SJCRH30 (cell line): ENCODE data around the gene TOMM40L. TPM values are rescaled to one million over a fixed set of nuclear protein-coding genes. Genes with fewer than 3 reads are reported as not detected.
"Not testable (repeated sequence)": the region's sequence is repeated elsewhere in the genome, so short reads cannot be mapped to it uniquely, and the experiment has no call there.

Source experiments
- DNase-seq, 2 experiments: peaks; one replicate each; pipeline ENCODE4 v3.0.0-alpha.2; 2015 to 2020
- H3K27ac ChIP-seq: fragments of 250-450 bp; sonication (Bioruptor Pico); 2 replicates; pipeline ENCODE4 v1.5.1; 2020; ENCODE audit warnings: mild to moderate bottlenecking, moderate library complexity
- H3K27me3 ChIP-seq: fragments of 250-450 bp; sonication (Bioruptor Pico); 2 replicates; pipeline ENCODE4 v1.5.1; 2020; ENCODE audit warnings: mild to moderate bottlenecking, moderate library complexity
- H3K36me3 ChIP-seq: fragments of 250-450 bp; sonication (Bioruptor Pico); 2 replicates; pipeline ENCODE4 v1.5.1; 2020; ENCODE audit warnings: mild to moderate bottlenecking, moderate library complexity
- H3K4me1 ChIP-seq: fragments of 250-450 bp; sonication (Bioruptor Pico); 2 replicates; pipeline ENCODE4 v1.5.1; 2020; ENCODE audit warnings: mild to moderate bottlenecking, moderate library complexity
- H3K4me3 ChIP-seq: fragments of 250-450 bp; sonication (Bioruptor Pico); 2 replicates; pipeline ENCODE4 v1.5.1; 2020; ENCODE audit warnings: mild to moderate bottlenecking, moderate library complexity
- H3K9me3 ChIP-seq: fragments of 250-450 bp; sonication (Bioruptor Pico); replicated peaks from 2 replicates; pipeline ENCODE4 v1.5.1; 2020; ENCODE audit warnings: mild to moderate bottlenecking, moderate library complexity
- total RNA-seq: library from RNA; depleted of rRNA; stranded (reverse); fragments of >200 nt; shearing (Covaris generic); gene quantifications from 2 replicates; pipeline ENCODE4 v1.2.3, GENCODE V29; 2014

The TOMM40L gene
- total RNA-seq, 1 experiment from 2014 or later = 8.9 TPM

- not testable (repeated sequence) for H3K27me3 ChIP-seq, H3K9me3 ChIP-seq, H3K27ac ChIP-seq, DNase-seq, H3K36me3 ChIP-seq, H3K4me3 ChIP-seq, H3K4me1 ChIP-seq
Observed at GRCh38 chr1:161250100-161250499, 24.2 kb downstream of the TOMM40L start.

GRCh38 chr1:161250829-161251228 is 25.0 kb downstream of the TOMM40L start:
- Histone ChIP-seq H3K9me3 (no peaks in the 10 kb centered on the region), H3K27ac (no peak overlapping the region), H3K4me3 (no peak overlapping the region), H3K27me3 (no peaks in the 10 kb centered on the region), H3K4me1 (no peaks in the 10 kb centered on the region), H3K36me3 (no peaks in the 10 kb centered on the region)
- DNase-seq = no peak

GRCh38 chr1:161251579-161251978 is 25.7 kb downstream of the TOMM40L start:
- Histone ChIP-seq H3K9me3 (no peaks in the 10 kb centered on the region), H3K36me3 (no peaks in the 10 kb centered on the region), H3K27ac (no peak overlapping the region), H3K27me3 (no peaks in the 10 kb centered on the region), H3K4me3 (no peak overlapping the region), H3K4me1 (no peaks in the 10 kb centered on the region)
- DNase-seq = no peak

GRCh38 chr1:161255302-161255701 is 29.4 kb downstream of the TOMM40L start:
- H3K36me3 ChIP-seq, H3K4me3 ChIP-seq, H3K27ac ChIP-seq, H3K27me3 ChIP-seq, H3K4me1 ChIP-seq, H3K9me3 ChIP-seq, DNase-seq: not testable (repeated sequence)

- not testable (repeated sequence) for H3K27me3 ChIP-seq, DNase-seq, H3K9me3 ChIP-seq, H3K27ac ChIP-seq, H3K4me1 ChIP-seq, H3K36me3 ChIP-seq, H3K4me3 ChIP-seq
Observed at GRCh38 chr1:161255955-161256520, 30.2 kb downstream of the TOMM40L start.

GRCh38 chr1:161257109-161257508 is 31.2 kb downstream of the TOMM40L start:
- not testable (repeated sequence) for H3K4me3 ChIP-seq, DNase-seq, H3K27me3 ChIP-seq, H3K4me1 ChIP-seq, H3K36me3 ChIP-seq, H3K9me3 ChIP-seq, H3K27ac ChIP-seq

GRCh38 chr1:161258439-161259344 is 32.8 kb downstream of the TOMM40L start, which contains the start of gene PCP4L1:
Gene PCP4L1 (plus strand): TSS chr1:161258745. CDS start chr1:161258975, 230 bp downstream.
- Histone ChIP-seq H3K27ac (no peak within 1 kb of the TSS), H3K4me1 (no peaks in the 10 kb centered on the region; the same call in 1 of the 2 replicates), H3K4me3 (no peak within 1 kb of the TSS), H3K27me3 (no peaks in the 10 kb centered on the region; the same call in 1 of the 2 replicates), H3K36me3 (no peaks in the 10 kb centered on the region), H3K9me3 (0 out of 2 replicates have a peak, but pooled peaks cover 3% of the 10 kb centered on the region)
- DNase-seq = no peak

GRCh38 chr1:161259345-161259702 is 33.5 kb downstream of the TOMM40L start:
- no peak for DNase-seq
- no peak overlapping the region for H3K27ac ChIP-seq
- 0 out of 2 replicates have a peak, but pooled peaks cover 3% of the 10 kb centered on the region for H3K9me3 ChIP-seq
- no peaks in the 10 kb centered on the region; the same call in 1 of the 2 replicates for H3K27me3 ChIP-seq
- no peak overlapping the region for H3K4me3 ChIP-seq
- no peaks in the 10 kb centered on the region for H3K36me3 ChIP-seq
- no peaks in the 10 kb centered on the region; the same call in 1 of the 2 replicates for H3K4me1 ChIP-seq

GRCh38 chr1:161259765-161260164 is 33.9 kb downstream of the TOMM40L start:
- H3K9me3 ChIP-seq = 0 out of 2 replicates have a peak, but pooled peaks cover 3% of the 10 kb centered on the region
- no peak overlapping the region for H3K27ac ChIP-seq
- no peaks in the 10 kb centered on the region for H3K36me3 ChIP-seq
- H3K4me3 ChIP-seq = no peak overlapping the region
- H3K4me1 ChIP-seq = no peaks in the 10 kb centered on the region; the same call in 1 of the 2 replicates
- no peak for DNase-seq
- H3K27me3 ChIP-seq = no peaks in the 10 kb centered on the region; the same call in 1 of the 2 replicates

GRCh38 chr1:161260376-161261260 is 34.8 kb downstream of the TOMM40L start:
- H3K9me3 ChIP-seq = 0 out of 2 replicates have a peak, but pooled peaks cover 3% of the 10 kb centered on the region
- H3K36me3 ChIP-seq = no peaks in the 10 kb centered on the region
- H3K27ac ChIP-seq = no peak overlapping the region
- DNase-seq = peak; percentile 9 to 37
- H3K4me3 ChIP-seq = no peak overlapping the region
- no peaks in the 10 kb centered on the region; the same call in 1 of the 2 replicates for H3K4me1 ChIP-seq
- no peaks in the 10 kb centered on the region; the same call in 1 of the 2 replicates for H3K27me3 ChIP-seq

- no peak for DNase-seq
- Histone ChIP-seq H3K36me3 (no peaks in the 10 kb centered on the region), H3K27ac (no peak overlapping the region), H3K27me3 (no peaks in the 10 kb centered on the region; the same call in 1 of the 2 replicates), H3K9me3 (0 out of 2 replicates have a peak, but pooled peaks cover 3% of the 10 kb centered on the region), H3K4me3 (no peak overlapping the region), H3K4me1 (no peaks in the 10 kb centered on the region; the same call in 1 of the 2 replicates)
Observed at GRCh38 chr1:161261261-161262235, 35.7 kb downstream of the TOMM40L start.

GRCh38 chr1:161265305-161265704 is 39.4 kb downstream of the TOMM40L start:
- H3K4me1 ChIP-seq = no peaks in the 10 kb centered on the region; the same call in 1 of the 2 replicates
- H3K36me3 ChIP-seq = no peaks in the 10 kb centered on the region
- no peak overlapping the region for H3K27ac ChIP-seq
- H3K4me3 ChIP-seq = no peak overlapping the region
- H3K27me3 ChIP-seq = no peaks in the 10 kb centered on the region; the same call in 1 of the 2 replicates
- H3K9me3 ChIP-seq = no peaks in the 10 kb centered on the region
- no peak for DNase-seq

GRCh38 chr1:161266202-161266601 is 40.3 kb downstream of the TOMM40L start:
- no peak overlapping the region for H3K27ac ChIP-seq
- H3K36me3 ChIP-seq = no peaks in the 10 kb centered on the region
- no peaks in the 10 kb centered on the region for H3K4me1 ChIP-seq
- H3K9me3 ChIP-seq = no peaks in the 10 kb centered on the region
- H3K4me3 ChIP-seq = no peak overlapping the region
- DNase-seq = no peak
- no peaks in the 10 kb centered on the region for H3K27me3 ChIP-seq
